Glomerular visceral epithelial cell (primary cell): ENCODE data around the gene TAOK1.
"Not testable (repeated sequence)": the region's sequence is repeated elsewhere in the genome, so short reads cannot be mapped to it uniquely, and the experiment has no call there.

Experiments used
- DNase-seq: peaks from one replicate; pipeline ENCODE4 v3.0.0-alpha.2; 2016; ENCODE audit errors: extremely low spot score

Gene TAOK1

DNA sequence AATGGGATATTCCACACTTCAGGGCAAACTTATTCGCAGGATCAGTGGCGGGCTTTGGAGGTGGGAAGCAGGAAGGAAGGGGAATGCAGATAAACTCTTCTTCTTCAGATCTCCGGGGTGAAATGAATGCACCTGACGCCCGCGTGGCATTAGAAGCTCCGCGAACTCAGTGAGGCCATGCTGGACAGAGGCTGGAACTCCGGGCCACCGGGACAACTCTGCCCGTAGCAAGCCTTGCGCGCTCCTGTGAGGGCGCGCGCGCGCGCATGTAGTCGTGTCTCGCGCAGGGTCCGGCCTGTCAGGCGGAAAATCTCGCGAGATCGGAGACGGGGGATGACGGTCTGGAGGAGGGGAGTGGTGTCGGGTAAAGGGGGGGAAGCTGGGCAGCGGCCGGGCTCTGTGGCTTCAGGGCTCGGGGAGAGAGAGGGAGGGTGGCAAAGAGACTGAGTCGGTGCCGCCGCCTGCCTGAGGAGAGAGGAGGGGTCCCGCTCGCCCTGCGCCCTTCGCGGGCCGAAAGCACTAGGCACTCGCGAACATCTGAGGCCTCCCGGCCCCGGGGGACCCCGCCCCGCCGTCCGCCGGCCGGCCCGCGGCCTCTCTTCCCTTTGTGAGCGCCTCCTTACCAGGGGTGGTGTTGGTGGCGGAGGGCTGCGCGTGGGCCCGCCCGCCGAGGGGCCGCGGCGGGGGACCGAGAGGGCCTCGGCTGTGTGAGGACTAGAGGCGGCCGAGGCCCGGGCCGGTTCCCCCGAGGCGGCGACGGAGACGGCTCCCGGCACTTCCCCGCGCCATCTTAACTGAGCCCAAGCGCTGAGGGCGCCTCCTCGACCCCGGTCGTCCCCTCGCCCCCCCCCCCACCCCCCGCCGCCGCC, at the start of gene TAOK1:
Gene TAOK1, plus strand, starts transcription at position 382 of the 869 bp plus-strand sequence. CDS start 61,186 bp downstream, outside the sequence.
- DNase-seq = peak; percentile 98

DNA sequence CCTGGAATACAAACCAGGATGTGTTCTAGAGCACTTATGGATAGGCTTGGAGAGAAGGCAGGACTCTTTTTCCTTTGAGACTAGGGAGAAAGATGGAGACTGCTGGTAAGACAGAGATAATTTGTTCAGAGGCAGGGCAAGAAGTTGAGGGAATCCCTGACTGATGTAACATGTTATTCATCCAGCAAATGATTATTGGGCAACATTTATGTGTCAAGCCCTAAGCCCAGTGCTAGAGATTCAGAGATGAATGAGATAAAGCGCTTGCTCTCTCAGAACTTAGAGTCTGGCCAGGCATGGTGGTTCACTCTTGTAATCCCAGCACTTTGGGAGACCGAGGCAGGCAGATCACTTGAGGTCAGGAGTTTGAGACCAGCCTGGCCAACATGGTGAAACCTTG, 48.4 kb upstream of the TAOK1 start:
- DNase-seq = no peak

DNA sequence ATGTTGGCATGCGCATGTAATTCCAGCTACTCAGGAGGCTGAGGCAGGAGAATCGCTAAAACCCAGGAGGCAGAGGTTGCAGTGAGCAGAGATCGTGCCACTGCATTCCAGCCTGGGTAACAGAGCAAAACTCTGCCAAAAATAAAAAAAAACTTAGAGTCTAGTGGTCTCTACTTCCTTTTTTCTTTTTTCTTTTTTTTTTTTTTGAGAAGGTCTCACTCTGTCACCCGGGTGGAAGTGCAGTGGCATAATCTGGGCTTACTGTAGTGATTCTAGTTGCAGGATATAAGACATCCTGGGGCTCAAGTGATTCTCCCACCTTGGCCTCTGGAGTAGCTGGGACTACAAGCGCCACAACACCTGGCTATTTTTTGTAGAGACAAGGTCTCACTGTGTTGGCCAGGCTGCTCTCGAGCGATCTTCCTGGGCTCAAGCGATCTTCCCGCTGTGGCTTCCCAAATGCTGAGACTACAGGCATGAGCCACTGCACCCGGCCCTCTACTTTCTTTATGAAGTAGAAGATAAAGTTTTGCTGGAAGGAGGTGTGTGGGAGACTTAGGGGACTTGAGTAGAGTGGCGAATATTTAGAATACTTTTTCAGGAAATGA, 47.9 kb upstream of the TAOK1 start:
- DNase-seq = no peak

DNA sequence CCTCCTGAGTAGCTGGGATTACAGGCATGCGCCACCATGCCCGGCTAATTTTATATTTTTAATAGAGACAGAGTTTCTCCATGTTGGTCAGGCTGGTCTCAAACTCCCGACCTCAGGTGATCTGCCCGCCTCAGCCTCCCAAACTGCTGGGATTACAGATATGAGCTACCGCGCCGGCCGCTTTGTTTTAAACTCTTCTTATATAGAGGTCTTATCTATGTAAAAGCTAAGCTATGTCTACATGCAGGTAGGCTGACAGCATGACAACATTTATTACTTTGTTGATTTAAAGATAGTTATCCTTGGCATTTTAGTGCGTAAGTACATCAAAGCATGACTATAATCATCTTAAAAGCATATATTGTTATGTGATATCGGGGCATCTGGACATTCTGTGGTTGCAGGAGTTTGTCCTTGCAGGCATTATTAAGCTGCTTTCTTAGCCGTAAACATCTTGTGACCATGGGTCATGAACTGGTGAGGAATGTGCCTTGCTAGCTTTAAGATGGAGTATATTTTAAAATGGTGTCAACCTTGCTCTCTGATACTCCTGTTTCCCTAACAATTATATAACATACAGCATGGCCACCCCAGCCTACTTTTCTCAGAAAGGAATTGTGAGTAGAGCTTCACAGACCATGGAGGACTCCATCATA, 45.8 kb upstream of the TAOK1 start:
- DNase-seq = no peak

DNA sequence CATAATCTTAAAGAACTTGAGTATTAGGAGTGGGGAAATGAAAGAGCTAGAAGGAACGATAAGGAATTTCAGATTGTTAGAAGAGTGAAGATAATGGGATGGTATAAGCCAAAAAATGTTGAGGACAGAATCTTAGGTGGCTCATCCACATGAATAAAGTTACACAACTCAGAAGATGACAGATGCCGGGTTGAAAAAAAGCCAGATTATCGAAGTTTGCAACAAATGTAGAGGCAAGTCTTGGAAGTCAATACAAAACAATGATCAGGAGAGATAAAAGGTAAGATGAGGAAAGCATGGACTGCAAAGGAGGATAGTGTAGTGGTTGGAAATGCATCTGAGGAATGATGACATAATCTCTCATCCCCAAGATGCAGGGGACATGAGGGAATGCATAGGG, 45.1 kb upstream of the TAOK1 start:
- no peak for DNase-seq

DNA sequence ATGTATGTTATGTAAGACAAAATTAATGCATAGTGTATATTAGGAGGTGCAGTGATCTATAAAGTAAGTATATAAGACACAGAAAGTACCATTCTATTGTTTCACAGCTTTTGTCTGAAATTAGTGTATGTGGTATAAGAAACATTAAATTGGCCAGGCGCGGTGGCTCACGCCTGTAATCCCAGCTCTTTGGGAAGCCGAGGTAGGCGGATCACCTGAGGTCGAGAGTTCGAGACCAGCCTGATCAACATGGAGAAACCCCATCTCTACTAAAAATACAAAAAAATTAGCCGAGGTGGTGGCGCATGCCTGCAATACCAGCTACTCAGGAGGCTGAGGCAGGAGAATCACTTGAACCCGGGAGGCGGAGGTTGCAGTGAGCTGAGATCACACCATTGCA, 44.7 kb upstream of the TAOK1 start:
- not testable (repeated sequence) for DNase-seq

DNA sequence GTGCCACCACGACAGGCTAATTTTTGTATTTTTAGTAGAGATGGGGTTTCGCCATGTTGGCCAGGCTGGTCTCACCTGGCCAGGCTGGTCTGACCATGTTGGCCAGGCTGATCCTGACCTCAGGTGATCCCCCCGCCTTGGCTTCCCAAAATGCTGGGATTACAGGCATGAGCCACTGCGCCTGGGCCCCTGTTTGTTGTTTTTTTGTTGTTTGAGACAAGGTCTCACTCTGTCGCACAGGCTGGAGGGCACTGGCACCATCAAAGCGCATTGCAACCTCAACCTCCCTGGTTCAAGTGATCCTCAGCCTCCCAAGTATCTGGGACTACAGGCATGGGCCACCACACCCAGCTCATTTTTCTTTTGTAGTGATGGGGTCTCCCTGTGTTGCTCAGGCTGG, 43.7 kb upstream of the TAOK1 start:
- no peak for DNase-seq

DNA sequence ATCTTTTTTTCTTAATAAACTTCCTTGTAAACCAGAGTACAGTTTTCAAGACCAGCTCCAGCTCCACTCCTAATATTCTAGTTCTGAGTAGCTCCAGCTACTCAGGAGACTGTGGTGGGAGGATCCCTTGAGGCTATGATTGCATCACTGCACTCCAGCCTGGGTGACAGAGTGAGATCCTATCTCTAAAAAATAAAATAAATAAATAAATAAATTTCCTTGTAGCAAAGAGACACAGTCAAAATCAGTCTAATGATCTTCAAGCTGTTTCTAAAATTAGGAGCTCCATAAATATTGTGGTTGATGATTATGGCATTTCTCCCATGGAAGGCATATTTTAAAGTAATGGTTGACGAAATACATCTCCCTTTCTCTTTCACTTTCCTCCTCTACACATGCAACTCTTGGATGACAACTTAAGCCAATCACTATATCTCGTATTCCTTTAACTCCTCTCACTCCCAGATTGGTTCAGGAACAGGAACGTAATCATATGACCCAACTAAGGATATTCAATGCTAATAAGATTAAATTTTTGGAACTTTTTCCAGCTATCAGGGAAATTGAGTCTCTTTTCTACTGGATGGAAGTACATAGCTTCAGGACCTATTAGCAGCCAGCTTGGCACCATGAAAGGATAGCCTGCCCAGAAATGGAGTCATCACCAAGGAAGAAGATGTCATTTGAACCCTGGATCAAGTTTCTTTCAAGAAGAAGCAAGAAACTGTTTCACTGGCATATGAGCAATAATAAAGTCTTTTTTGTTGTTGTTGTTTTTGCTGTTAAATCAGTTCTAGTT, 42.1 kb upstream of the TAOK1 start:
- DNase-seq = no peak

DNA sequence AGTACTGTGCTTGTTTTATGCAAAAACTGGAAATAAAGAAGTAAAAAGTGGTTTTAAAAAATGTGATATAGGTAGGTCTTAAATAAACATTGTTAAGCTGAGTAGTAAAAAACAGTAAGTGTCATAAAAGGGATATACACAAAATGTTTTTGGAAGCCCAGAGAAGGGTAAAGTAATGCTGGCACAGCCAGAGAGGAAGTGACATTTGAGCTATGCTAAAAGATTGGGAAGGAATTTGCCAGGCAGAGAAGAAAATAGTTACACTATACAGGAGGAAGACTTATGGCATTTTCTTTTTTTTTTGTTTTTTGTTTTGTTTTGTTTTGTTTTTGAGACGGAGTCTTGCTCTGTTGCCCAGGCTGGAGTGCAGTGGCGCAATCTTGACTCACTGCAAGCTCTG, 40.8 kb upstream of the TAOK1 start:
- no peak for DNase-seq

DNA sequence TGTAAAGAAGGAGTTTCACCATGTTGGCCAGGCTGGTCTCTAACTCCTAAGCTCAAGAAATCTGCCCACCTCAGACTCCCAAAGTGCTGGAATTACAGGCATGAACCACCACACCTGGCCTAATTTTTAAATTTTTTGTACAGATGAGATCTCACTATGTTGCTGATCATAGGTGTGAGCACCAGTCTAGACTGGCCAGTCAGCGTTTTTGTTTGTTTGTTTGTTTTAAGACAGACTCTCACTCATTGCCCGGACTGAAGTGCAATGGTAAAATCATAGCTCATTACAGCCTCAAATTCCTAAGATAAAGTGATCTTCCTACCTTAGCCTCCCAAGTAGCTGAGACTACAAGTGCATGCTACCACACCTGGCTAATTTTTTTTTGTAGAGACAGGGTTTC, 38.0 kb upstream of the TAOK1 start:
- no peak for DNase-seq

DNA sequence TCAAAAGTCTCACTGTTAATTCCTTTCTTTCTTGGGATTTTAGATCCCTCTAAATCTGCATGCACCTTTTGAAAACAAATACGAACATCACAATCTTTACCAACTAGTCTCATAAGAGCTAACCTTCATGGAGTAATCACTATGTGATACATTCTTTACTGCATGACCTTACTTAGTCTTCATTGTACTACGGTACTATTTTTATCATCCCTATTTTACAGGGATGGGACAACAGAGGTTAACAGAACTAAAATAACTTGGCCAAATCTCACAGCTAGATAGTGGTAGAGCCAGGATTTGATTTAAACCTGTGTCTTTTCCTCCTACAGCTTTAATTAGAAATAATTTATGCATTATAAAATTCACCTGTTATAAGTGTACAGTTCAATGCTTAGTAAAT, 32.9 kb upstream of the TAOK1 start:
- DNase-seq = no peak

DNA sequence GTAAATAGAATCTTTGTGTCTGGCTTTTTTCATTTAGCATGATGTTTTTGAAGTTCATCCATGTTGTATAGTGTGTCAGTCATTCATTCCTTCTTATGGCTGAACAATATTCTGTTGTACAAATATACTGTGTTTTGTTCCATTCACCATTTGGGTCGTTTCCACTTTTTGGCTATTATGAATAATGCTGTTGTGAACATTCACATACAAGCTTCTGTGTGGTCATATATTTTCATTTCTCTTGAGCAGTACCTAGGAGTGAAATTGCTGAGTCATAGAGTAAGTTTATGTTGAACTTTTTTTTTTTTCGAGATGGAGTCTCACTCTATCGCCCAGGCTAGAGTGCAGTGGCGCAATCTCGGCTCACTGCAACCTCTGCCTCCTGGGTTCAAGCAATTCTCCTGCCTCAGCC, 32.3 kb upstream of the TAOK1 start:
- DNase-seq = no peak

DNA sequence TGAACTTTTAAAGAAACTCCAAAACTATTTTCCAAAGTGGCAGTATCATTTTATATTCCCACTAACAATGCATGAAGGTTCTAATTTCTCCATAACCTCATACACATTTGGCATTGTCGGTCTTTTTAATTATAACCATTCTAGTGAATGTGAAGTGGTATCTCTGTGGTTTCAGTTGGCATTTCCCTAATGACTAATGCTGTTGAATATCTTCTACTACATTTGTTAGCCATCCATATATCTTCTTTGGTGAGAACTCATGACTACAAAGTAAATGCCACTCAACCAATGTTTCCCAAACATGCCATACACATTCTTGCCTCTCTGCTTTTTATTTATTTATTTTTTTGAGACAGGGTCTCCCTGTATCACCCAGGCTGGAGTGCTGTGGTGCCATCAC, 31.7 kb upstream of the TAOK1 start:
- DNase-seq = peak; percentile 34

DNA sequence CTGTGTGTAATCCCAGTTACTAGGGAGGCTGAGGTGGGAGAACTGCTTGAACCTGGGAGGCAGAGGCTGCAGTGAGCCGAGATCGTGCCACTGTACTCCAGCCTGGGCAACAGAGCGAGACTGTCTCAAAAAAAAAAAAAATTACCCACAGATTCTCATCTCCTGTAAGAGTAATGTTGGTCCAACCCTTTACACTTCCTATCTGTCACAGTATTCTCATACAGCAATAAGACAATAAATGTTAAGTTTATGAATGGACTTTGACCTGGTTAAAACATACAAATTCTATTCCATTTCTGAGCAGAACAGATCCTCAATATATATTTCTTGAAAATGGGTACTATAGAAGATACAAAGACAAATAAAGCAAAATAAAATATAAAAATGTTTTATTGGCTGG, 30.4 kb upstream of the TAOK1 start:
- DNase-seq = no peak

DNA sequence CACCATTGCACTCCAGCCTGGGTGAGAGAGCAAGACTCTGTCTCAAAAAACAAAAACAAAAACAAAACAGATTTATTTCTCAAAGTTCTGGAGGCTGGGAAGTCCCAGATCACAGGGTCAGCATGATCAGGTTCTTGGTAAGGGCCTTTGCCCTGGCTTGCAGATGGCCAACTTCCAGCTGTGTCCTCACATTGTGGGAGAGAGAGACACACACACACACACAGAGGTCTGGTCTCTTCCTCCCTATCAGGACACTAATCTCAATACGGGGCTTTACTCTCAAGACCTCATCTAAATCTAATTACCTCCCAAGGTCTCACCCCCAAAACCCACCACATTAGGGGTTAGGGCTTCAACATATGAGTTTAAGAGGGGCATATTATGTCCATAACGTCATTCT, 26.4 kb upstream of the TAOK1 start:
- DNase-seq = no peak

DNA sequence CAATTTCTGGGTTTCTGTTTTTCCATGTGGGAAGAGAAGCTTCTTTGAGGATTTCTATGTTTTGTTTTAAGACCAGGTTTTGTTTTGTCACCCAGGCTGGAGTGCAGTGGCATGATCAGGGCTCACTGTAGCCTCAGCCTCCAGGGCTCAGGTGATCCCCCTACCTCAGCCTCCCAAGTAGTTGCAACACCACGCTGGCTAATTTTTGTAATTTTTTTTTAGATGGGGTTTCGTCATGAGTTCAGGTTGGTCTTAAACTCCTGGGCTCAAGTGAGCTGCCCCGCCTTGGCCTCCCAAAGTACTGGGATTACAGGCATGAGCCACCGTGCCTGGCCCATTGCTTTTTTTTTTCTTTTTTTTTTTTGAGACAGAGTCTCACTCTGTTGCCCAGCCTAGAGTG, 25.5 kb upstream of the TAOK1 start:
- DNase-seq = no peak

DNA sequence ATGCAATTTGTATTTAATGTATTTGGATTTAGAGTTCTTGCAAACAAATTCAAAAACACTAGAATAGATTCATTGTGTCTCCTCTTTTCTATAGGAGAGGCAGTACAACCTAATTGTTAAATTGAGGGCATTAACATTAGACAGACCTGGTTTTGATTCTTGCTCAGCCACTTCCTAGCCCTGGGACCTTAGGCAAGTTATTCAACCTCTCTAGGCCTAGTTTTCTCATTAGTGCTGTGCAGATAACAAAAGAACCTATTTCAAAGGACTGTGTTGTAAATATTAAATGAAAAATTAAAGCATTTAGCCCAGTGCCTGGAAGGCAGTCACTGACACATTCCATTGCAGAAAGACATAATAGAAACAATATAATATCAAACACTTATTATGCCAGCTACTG, 22.0 kb upstream of the TAOK1 start:
- DNase-seq = no peak

DNA sequence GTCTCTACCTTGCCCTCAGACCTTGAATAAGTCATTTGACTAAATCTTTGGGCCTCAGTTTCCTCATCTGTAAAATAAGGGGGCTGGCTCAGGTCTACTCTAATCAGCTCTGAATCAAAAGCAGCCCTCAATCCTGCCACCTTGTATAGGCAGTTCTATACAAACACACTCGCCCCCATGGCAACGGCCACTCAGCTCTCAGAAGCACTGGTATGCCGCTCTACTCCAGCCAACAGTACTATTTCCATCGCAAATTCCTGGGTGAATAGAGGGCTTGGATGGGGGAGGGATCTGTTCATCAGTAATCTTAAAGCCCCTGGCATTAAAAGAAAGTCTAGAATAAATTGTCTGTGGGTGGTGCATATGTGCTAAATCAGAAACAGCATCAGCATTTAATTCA, 21.2 kb upstream of the TAOK1 start:
- no peak for DNase-seq

DNA sequence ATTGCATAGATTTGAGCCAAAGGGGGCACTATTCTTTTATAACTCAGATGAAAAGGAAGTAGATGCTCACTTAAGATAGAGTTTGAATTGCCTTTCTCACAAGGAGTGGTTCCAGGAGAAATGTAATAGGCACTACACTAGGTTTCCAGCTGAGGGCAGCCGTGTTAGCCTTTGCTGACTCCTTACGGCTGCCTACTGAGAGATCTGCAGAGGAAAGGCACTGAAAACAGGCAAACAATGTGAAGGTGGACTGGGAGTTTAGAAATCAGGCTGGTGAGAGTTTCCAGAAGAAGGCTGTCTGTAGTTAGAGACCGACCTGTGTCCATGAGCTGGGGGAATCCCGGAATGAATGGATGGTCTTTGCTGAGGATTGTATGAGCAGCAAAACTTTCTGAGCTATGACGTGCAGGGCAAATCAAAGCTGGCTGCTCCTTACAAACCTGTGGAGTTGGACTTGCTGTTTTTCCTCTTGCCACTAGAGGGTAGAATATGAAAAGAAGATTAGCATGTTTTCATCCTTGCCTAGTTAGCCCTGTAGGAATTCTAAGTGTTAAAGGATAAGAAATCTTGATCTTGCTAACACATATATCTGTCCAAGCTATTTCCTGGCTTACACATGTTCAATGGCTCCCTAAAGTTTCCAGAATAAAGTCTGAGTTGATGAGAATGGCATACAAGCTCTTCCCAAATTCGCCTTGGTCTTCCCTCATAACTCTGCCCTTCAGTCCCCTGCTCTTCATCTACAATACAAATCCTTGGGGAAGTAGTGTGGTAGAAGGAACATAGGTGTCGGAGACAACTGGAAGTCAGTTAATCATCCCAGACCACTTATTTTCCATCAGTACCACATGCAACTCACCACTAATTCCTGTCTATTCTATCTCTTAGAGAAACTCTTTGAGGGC, 20.1 kb upstream of the TAOK1 start:
- DNase-seq = peak; percentile 76

DNA sequence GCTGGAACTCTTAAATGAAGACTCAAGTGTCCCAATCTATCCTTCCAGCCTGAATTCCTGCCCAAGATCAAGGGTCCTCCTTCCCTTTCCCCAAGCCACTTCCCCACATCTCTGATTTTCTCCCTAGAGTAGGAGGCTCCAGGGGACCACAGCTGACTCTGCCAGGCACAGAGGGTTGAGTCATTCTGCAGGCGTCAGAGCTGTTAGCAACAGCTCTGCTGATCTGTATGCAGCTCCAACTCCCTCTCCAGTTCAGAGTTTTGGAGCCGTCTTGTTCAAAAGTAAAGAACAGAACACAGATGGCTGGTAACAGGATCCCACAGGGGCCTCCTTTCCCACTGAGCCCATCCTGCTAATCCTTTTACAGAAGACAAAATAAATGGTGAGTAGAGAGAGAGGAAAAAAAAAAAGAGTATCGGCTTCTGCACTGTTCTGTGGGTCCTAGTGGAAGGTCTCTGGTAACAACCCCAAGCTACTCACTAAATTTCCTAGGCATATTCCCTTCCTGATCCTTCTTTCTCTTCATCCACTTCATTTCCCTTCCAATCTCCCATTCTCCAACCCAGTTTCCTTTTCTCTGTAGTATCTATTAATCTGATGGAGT, 13.4 kb upstream of the TAOK1 start:
- peak; percentile 69 for DNase-seq

DNA sequence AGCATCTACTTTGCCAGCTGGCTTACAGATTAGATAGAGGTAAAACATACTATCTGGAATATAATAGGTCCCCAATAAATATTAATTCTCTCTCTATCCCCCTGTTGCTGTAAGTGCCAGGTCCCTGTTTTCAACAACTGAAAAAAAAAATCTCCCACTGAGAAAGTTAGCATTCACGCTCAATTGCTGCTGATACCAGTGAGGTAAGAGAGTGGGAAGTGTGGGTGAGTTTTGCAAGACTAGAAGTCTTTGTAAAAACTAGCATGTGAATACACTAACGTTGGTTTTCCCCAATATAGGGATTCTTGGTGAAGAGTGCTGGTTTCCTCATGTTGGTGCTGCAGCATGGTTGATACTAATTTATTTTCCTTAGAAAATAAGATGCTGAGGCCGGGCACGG, 11.7 kb upstream of the TAOK1 start:
- no peak for DNase-seq
